ENCODE measurements around the gene TRAF3IP3.
"Not testable (repeated sequence)": the region's sequence is repeated elsewhere in the genome, so short reads cannot be mapped to it uniquely, and the experiment has no call there.

TRAF3IP3 gene

GRCh38 chr1:209791920-209792319 is 36.1 kb downstream of the TRAF3IP3 start:
- in situ Hi-C loops (cut with MboI; ENCODE audit: low sequenced_read_pairs): no loop called here

- in situ Hi-C loops (cut with MboI; ENCODE audit: low sequenced_read_pairs): not testable (repeated sequence)
These were observed 37.9 kb downstream of the TRAF3IP3 start for GRCh38 chr1:209793711-209794110.

GRCh38 chr1:209797978-209798639 is 42.3 kb downstream of the TRAF3IP3 start:
- in situ Hi-C loops (cut with MboI; ENCODE audit: low sequenced_read_pairs): no loop called here

- in situ Hi-C loops (cut with MboI; ENCODE audit: low sequenced_read_pairs): no loop called here
These were observed 45.4 kb downstream of the TRAF3IP3 start for GRCh38 chr1:209800984-209801834.

GRCh38 chr1:209802117-209802779 is 46.4 kb downstream of the TRAF3IP3 start:
- in situ Hi-C loops (cut with MboI; ENCODE audit: low sequenced_read_pairs): no loop called here

GRCh38 chr1:209802780-209803152 is 46.9 kb downstream of the TRAF3IP3 start:
- in situ Hi-C loops (cut with MboI; ENCODE audit: low sequenced_read_pairs): no loop called here

GRCh38 chr1:209803568-209803967 is 47.7 kb downstream of the TRAF3IP3 start:
- in situ Hi-C loops (cut with MboI; ENCODE audit: low sequenced_read_pairs): no loop called here

- in situ Hi-C loops (cut with MboI; ENCODE audit: low sequenced_read_pairs): no loop called here
These were observed 49.5 kb downstream of the TRAF3IP3 start for GRCh38 chr1:209805341-209805781.

GRCh38 chr1:209805875-209806760 is 50.3 kb downstream of the TRAF3IP3 start, which contains the start of gene IRF6:
Gene IRF6 (minus strand): TSS chr1:209806142. CDS start chr1:209801413, 4,729 bp downstream.
- in situ Hi-C loops (cut with MboI; ENCODE audit: low sequenced_read_pairs): no loop called here

- in situ Hi-C loops (cut with MboI; ENCODE audit: low sequenced_read_pairs): no loop called here
These were observed 51.7 kb downstream of the TRAF3IP3 start for GRCh38 chr1:209807509-209807908.

GRCh38 chr1:209808059-209808581 is 52.3 kb downstream of the TRAF3IP3 start:
- in situ Hi-C loops (cut with MboI; ENCODE audit: low sequenced_read_pairs): no loop called here

- in situ Hi-C loops (cut with MboI; ENCODE audit: low sequenced_read_pairs): no loop called here
These were observed 53.8 kb downstream of the TRAF3IP3 start for GRCh38 chr1:209809611-209810010.

- in situ Hi-C loops (cut with MboI; ENCODE audit: low sequenced_read_pairs): no loop called here
These were observed 54.9 kb downstream of the TRAF3IP3 start for GRCh38 chr1:209810783-209811182.

GRCh38 chr1:209813902-209814301 is 58.0 kb downstream of the TRAF3IP3 start:
- in situ Hi-C loops (cut with MboI; ENCODE audit: low sequenced_read_pairs): no loop called here

- in situ Hi-C loops (cut with MboI; ENCODE audit: low sequenced_read_pairs): no loop called here
These were observed 59.6 kb downstream of the TRAF3IP3 start for GRCh38 chr1:209815490-209815889.

GRCh38 chr1:209815931-209816341 is 60.1 kb downstream of the TRAF3IP3 start:
- in situ Hi-C loops (cut with MboI; ENCODE audit: low sequenced_read_pairs): no loop called here

GRCh38 chr1:209816923-209817322 is 61.1 kb downstream of the TRAF3IP3 start:
- in situ Hi-C loops (cut with MboI; ENCODE audit: low sequenced_read_pairs): no loop called here

GRCh38 chr1:209817691-209818090 is 61.8 kb downstream of the TRAF3IP3 start:
- in situ Hi-C loops (cut with MboI; ENCODE audit: low sequenced_read_pairs): no loop called here

GRCh38 chr1:209819058-209819457 is 63.2 kb downstream of the TRAF3IP3 start:
- in situ Hi-C loops (cut with MboI; ENCODE audit: low sequenced_read_pairs): no loop called here

- in situ Hi-C loops (cut with MboI; ENCODE audit: low sequenced_read_pairs): no loop called here
These were observed 65.1 kb downstream of the TRAF3IP3 start for GRCh38 chr1:209820986-209821385.

Data from HL-60/S4 treated with retinoic acid at 250 ng/mL for 4 days and 3 days (cell line).